ENCODE measurements around the gene ISCA2.

Gene ISCA2

DNA sequence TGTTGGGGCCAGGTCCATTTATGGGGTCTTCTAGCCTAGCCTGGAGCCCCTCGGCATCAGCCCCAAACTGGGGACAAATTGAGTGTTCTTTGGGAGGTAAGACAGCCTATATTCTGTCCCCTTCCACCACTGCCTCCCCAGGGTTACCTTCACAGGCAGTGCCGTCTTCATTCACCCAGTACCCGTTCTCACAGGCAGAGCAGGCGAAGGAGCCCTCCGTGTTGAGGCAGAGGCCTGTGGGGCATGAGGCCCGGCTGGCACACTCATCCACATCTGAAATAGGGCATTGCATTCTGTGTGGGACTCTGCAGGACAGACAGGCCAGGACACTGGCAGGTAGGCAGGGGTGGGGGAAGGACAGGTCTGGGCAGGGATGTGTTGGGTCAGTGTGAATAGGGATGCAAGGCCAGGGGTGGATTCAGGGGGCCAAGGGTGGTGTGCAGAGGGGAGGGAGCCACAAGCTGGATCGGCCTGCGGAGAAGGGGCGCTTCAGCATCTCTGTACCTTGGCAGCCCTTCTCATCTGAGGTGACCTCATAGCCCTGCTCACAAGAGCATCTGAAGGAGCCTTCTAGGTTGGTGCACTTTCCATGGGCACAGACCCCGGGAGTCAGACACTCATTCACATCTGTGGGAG is 16.1 kb downstream of the ISCA2 start:
- no peak for DNase-seq

- no peak for DNase-seq
Measured at GRCh38 chr14:74510223-74510931, 16.8 kb downstream of the ISCA2 start.

DNA sequence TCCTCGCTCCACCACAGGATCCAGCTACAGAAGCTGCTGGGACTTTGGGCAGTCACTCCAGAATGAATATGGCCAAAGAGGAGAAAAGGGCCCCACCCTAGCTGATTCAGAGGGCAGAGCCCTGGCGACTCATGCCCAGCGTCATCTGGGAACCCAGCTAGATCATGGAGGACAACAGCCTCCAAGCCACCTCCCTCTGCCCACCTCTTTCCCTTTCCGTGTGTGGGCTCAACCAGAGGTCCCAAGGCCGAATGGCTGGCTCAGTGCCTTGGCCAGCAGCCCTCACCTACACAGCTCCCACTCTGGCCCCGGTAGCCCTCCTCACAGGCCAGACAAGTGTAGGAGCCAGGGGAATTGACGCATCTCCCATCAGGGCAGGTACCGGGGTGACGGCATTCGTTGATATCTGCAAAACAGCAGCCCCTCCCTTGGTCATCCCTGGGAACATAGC is 17.4 kb downstream of the ISCA2 start:
- no peak for DNase-seq

DNA sequence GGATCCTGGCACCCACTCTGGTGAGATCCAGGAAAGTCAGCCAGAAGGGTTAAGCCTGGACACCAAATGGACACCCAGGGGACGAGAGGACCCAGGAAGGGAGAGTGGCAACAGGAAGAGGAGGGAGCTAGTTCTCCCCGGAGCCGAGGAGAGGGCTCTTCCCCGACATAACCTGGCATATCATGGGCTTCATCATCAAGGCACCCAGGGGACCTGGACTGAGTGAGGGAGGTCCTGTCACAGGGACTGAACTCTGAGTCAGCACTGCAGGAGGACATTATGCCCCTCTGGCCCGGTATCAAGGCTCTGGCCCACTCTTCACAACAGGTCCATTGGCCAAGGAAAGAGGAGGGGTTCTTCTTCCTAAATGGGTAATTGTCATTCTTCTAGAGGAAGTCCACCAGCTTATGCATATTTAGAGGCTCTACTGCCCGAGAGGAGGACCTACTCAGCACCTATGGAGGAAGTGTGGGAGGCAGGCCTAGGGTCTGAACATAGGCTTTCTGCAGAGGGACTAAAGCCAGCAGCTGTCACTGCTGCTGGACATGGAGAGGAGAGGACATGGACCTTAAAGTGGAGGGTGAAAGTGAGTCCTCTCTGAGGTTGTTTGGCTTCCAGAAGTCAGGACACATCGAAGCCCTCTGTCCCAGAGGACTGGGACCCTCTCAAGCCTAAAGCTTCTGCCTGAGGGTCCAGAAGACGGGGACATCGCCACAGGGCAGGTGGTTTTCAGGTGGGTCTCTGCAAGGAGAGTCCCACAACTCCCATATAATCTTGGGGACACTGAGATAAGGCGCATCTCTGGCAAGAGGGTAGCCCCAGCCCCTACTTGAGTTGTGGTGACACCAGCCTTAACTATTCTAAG is 18.6 kb downstream of the ISCA2 start:
- no peak for DNase-seq

DNA sequence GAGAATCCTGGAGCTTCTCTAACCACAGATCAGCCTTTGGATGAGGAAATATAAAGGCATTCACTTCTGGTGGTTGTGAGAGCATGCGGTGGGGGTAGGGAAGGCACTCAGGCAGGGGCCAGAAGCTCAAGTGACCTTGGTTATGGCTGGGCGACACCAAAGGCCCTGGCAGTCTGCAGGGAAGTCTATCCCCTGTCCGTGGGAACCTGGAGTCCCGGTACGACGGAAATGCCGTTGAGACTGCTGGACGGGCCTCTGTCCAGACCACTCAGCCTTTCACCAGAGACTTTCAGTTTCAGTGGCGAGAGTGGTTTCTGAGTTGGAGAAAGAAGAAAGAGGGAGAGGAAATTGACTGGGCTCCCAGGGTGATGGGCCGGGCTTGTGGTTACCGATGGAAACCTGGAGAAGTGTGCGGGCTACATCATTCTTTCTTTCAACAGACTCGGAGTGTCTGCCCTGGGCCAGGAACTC is 20.9 kb downstream of the ISCA2 start:
- no peak for DNase-seq

DNA sequence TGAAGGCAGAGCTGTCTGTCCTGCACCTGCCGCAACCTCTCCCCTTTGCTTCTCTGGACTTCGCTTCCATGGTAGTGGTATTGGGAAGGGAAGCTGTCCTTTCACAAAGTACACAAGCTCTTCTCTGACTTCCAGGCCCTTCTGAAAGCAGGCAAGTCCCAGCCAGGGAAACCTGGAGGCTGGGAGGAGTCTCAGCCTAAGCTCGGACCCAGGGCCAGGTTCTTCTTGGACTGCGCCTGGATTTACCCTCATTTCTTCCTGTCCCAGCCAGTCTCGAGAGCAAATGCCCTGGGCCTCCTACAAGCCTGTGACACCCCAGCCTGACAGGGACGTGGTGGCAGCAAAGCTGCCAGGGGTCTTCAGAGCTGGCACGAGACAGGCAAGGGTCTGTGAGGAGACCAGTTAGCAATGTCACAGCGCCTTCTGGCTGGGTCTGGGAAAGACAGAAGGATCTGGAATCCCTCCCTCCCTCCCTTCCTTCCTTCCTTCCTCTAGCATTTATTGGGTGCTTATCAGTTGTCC is 22.4 kb downstream of the ISCA2 start:
- no peak for DNase-seq

- DNase-seq: no peak
Measured at GRCh38 chr14:74516451-74517160, 23.0 kb downstream of the ISCA2 start.

DNA sequence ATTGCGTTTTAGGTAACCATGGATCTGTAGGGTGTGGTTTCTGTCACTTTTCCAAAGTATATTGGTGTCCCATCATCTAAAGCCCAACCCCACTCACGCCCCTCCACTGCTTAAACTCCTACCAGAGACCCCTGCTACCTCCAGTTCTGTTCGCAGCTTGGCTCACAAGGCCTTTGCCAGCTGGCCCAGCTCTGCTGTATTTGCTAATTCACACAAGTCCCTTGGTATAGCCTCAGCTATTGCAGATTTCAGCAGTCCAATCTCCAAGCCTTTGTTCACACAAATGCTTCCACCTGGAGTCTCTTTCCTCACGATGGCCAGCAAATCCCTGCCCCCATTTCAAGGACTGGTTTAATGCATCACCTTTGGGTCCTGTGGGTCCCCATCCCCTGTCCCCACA is 24.2 kb downstream of the ISCA2 start:
- DNase-seq: no peak

- no peak for DNase-seq
Measured at GRCh38 chr14:74518221-74518620, 24.7 kb downstream of the ISCA2 start.

GRCh38 chr14:74519316-74520074 is 25.9 kb downstream of the ISCA2 start:
- no peak for DNase-seq

DNA sequence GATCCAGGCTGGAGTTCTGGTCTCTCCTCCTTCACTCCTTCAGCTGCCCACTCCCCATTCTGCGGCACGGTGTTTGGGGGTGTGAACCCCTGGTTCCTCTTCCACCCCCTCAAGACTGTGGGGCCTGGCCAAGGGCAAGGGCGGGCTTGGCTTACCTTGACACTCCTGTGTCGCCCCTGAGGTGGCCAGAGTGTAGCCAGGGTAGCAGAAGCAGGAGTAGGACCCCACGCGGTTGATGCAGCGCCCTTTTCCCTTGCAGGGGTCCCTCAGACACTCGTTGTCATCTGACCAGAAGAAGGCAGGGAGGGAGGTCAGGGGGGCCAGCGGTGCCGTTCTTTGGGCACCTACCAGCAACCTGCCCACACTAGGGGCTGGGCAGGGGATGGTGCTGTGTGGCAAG is 28.2 kb downstream of the ISCA2 start:
- DNase-seq: no peak

DNA sequence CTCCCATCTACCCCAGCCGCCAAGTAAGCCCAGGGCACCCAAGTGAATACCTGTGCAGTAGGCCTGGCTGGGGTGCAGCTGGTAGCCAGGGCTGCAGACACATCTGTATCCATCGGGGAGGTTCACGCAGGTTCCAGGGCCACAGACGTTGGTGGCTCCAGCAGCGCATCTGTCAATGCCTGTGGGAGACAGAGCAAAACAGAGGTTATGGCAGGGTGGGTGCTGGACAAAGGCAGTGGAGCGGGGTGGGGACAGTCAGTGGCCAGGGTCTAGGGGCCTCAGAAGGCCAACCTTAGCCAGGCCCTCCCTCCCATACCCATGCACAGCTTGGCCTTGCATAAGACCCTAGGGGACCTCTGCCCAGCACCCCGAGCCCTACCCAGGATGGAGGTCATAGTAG is 29.2 kb downstream of the ISCA2 start:
- no peak for DNase-seq

- DNase-seq: no peak
Measured at GRCh38 chr14:74524076-74524811, 30.7 kb downstream of the ISCA2 start.

GRCh38 chr14:74524812-74525135 is 31.2 kb downstream of the ISCA2 start:
- DNase-seq: no peak

DNA sequence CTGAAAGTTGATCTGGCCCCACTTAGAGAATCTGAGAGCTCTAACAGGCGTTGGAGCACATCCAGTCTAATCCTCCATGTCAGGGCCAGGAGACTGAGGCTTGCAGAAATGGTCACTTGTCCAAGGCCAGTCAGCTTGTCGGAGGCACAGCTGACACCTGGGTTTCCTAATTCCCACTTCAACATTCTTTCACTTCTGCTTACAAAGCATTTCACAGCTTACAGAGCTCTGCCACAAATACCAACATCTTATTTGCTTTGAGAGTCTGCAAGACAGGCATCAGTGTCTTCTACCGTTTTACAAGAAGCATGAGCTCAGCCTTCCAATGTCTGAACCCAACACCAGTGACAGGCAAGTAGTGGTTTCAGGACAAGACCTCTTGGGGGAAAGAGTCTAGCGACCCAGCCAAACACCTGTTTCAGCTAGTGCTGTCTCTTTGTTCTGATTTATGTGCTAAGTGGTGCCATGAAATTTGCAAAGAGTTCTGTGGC is 31.8 kb downstream of the ISCA2 start:
- DNase-seq: no peak

DNA sequence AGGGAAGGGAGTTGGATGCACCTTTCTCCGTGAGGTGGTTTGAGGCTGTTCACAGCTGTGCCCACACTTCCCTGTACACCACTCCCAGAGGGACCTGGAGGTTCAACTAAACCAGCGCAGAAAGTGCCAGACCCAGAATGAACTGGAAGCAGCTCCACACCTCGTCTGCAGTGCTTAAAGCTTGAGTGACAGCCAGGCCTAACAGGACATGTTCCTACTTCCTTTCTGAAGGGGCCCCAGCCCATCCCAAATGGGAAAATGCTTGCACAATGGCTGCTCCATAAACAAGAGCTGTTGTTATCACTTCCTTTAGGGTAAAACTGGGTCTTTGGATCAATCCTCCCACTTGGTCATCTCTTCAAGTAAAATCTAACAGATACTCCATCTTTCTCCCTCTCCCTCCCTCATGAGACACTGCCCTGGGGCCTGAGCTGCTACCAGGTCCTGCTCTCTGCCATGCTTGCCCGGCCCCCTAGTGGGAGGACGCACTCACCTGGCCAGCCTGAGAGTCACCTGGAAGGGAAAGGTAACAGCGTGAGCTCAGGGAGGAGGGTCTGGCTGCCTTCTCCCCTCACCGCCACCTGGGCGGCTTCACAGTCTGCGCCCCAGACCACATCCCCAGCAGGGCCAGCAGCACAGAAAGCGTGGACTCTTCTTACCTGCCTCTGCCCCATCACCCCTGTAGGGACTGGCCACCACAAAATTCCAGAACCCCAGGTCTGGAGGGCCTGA is 33.5 kb downstream of the ISCA2 start:
- no peak for DNase-seq

- no peak for DNase-seq
Measured at GRCh38 chr14:74527736-74528280, 34.2 kb downstream of the ISCA2 start.

DNA sequence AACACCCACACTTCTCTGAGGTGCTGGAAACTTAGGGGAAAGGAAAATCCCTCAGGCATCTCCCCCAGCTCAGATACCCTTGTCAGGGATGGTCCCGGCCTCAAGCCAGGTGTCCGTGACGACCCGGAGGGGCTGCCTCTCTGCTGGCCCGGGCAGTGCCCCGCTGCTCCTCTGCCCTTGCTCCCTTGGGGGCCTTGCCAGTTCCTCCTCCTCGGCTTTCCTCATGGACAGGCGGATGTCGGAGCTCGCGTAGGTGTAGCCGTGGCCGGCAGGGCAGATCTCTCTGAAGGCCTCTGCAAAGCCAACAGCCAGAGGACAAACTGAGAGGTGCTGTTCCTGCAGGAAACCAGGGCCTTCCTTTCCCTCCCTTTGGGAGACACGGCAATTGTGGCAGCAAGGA is 34.8 kb downstream of the ISCA2 start:
- no peak for DNase-seq

GRCh38 chr14:74528886-74529285 is 35.3 kb downstream of the ISCA2 start:
- DNase-seq: no peak

GRCh38 chr14:74531006-74531405 is 37.4 kb downstream of the ISCA2 start:
- DNase-seq: no peak

All from bone marrow (tissue), 2 donors.